ENCODE results near the gene MAGI1.

The MAGI1 gene

GRCh38 chr3:65880350-65880749 lies 158.4 kb downstream of the MAGI1 start:
- Histone ChIP-seq H3F3A (ENCODE audit: insufficient read depth) (no peaks in the 10 kb centered on the region), H3K4me3 (ENCODE audit: insufficient read depth, low read length, poor library complexity, severe bottlenecking) (no peak overlapping the region), H3K36me3 (ENCODE audit: low read length) (no peaks in the 10 kb centered on the region), H3K9me3 (ENCODE audit: insufficient read depth, low read length) (no peaks in the 10 kb centered on the region), H3K27me3 (ENCODE audit: low read length) (no peaks in the 10 kb centered on the region), H2AFZ (ENCODE audit: low read depth, low read length, severe bottlenecking) (no peak overlapping the region), H3K79me2 (ENCODE audit: insufficient read depth, low read length) (no peaks in the 10 kb centered on the region), H3K4me2 (ENCODE audit: low read depth, low read length, poor library complexity, severe bottlenecking) (no peak overlapping the region), H3K9ac (ENCODE audit: low read length) (no peak overlapping the region), H3K27ac (ENCODE audit: low read depth, low read length) (no peak overlapping the region), H3K9me2 (replicated peaks; ENCODE audit: insufficient read depth, low read length) (no peaks in the 10 kb centered on the region), H4K20me1 (ENCODE audit: low read depth, low read length) (no peaks in the 10 kb centered on the region)
- no peak for TF ChIP-seq EZH2phosphoT487 (conservative IDR thresholded peaks at IDR 0.05; ENCODE audit: low read length)
- TF ChIP-seq, protein P1, sequence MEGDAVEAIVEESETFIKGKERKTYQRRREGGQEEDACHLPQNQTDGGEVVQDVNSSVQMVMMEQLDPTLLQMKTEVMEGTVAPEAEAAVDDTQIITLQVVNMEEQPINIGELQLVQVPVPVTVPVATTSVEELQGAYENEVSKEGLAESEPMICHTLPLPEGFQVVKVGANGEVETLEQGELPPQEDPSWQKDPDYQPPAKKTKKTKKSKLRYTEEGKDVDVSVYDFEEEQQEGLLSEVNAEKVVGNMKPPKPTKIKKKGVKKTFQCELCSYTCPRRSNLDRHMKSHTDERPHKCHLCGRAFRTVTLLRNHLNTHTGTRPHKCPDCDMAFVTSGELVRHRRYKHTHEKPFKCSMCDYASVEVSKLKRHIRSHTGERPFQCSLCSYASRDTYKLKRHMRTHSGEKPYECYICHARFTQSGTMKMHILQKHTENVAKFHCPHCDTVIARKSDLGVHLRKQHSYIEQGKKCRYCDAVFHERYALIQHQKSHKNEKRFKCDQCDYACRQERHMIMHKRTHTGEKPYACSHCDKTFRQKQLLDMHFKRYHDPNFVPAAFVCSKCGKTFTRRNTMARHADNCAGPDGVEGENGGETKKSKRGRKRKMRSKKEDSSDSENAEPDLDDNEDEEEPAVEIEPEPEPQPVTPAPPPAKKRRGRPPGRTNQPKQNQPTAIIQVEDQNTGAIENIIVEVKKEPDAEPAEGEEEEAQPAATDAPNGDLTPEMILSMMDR (IDR thresholded peaks at IDR 0.05; ENCODE audit: insufficient read depth, low read length, poor library complexity, severe bottlenecking) = no peak

GRCh38 chr3:65879372-65879771 lies 159.3 kb downstream of the MAGI1 start:
- Histone ChIP-seq H4K20me1 (ENCODE audit: low read depth, low read length) (no peaks in the 10 kb centered on the region), H3K9me2 (replicated peaks; ENCODE audit: insufficient read depth, low read length) (no peaks in the 10 kb centered on the region), H3K36me3 (ENCODE audit: low read length) (no peaks in the 10 kb centered on the region), H3K27ac (ENCODE audit: low read depth, low read length) (no peak overlapping the region), H3F3A (ENCODE audit: insufficient read depth) (no peaks in the 10 kb centered on the region), H3K9me3 (ENCODE audit: insufficient read depth, low read length) (no peaks in the 10 kb centered on the region), H3K79me2 (ENCODE audit: insufficient read depth, low read length) (no peaks in the 10 kb centered on the region), H3K9ac (ENCODE audit: low read length) (no peak overlapping the region), H2AFZ (ENCODE audit: low read depth, low read length, severe bottlenecking) (no peak overlapping the region), H3K4me3 (ENCODE audit: insufficient read depth, low read length, poor library complexity, severe bottlenecking) (no peak overlapping the region), H3K4me2 (ENCODE audit: low read depth, low read length, poor library complexity, severe bottlenecking) (no peak overlapping the region), H3K27me3 (ENCODE audit: low read length) (no peaks in the 10 kb centered on the region)
- no peak for TF ChIP-seq EZH2phosphoT487 (conservative IDR thresholded peaks at IDR 0.05; ENCODE audit: low read length)
- TF ChIP-seq, protein P1 (IDR thresholded peaks at IDR 0.05; ENCODE audit: insufficient read depth, low read length, poor library complexity, severe bottlenecking) = no peak

GRCh38 chr3:65878831-65879230 lies 159.9 kb downstream of the MAGI1 start:
- no peaks in the 10 kb centered on the region for H3K9me2 ChIP-seq (replicated peaks; ENCODE audit: insufficient read depth, low read length)
- no peak overlapping the region for H3K4me3 ChIP-seq (ENCODE audit: insufficient read depth, low read length, poor library complexity, severe bottlenecking)
- no peak for TF ChIP-seq EZH2phosphoT487 (conservative IDR thresholded peaks at IDR 0.05; ENCODE audit: low read length)
- TF ChIP-seq, protein P1 (IDR thresholded peaks at IDR 0.05; ENCODE audit: insufficient read depth, low read length, poor library complexity, severe bottlenecking) = no peak
- H3K36me3 ChIP-seq (ENCODE audit: low read length) = no peaks in the 10 kb centered on the region
- no peaks in the 10 kb centered on the region for H3K27me3 ChIP-seq (ENCODE audit: low read length)
- no peak overlapping the region for H3K9ac ChIP-seq (ENCODE audit: low read length)
- H3K4me2 ChIP-seq (ENCODE audit: low read depth, low read length, poor library complexity, severe bottlenecking) = no peak overlapping the region
- H3K79me2 ChIP-seq (ENCODE audit: insufficient read depth, low read length) = no peaks in the 10 kb centered on the region
- H4K20me1 ChIP-seq (ENCODE audit: low read depth, low read length) = no peaks in the 10 kb centered on the region
- H3K9me3 ChIP-seq (ENCODE audit: insufficient read depth, low read length) = no peaks in the 10 kb centered on the region
- H2AFZ ChIP-seq (ENCODE audit: low read depth, low read length, severe bottlenecking) = no peak overlapping the region
- no peak overlapping the region for H3K27ac ChIP-seq (ENCODE audit: low read depth, low read length)
- no peaks in the 10 kb centered on the region for H3F3A ChIP-seq (ENCODE audit: insufficient read depth)
